Putamen (tissue), 1 donor: ENCODE measurements around the gene DLGAP4.
A peak's percentile ranks its signal among the peaks of the same experiment; 100 is the strongest.

Source experiments
- DNase-seq: peaks from one replicate; pipeline ENCODE4 v3.0.0-alpha.2; 2016; ENCODE audit warnings: low spot score

The DLGAP4 gene

DNA sequence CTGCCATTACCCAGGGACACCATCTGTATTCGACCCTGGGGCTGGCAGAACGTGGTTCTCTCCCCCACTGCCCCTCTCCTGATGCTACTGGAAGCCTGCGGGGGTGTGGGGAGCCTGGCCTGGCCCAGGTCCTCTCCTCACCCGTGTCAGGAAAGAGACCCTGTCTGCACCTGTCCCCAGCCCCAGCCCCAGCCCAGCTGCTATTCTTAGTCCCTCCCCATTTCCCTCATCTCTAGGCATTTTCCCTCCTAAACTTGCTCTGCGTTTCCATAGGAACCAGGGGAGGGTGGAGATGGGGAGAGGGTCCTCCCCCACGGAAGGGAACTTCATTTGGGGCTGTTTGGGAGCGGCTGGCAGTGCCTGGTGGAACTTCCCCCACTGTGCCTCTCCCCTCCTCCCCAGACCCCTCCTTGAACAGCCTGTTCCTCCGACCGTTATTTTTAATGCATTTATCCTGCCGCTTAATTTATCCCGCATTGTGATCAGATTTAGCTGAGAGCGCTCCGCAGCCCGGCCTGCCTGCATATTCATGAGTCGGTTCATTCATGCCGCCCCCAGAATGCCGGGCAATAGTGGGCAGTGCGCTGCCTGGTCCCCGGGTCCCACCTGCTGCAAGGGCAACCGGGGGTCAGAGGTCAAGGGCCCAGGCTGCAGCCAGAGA, 31.8 kb upstream of the DLGAP4 start:
- DNase-seq: peak; percentile 21

DNA sequence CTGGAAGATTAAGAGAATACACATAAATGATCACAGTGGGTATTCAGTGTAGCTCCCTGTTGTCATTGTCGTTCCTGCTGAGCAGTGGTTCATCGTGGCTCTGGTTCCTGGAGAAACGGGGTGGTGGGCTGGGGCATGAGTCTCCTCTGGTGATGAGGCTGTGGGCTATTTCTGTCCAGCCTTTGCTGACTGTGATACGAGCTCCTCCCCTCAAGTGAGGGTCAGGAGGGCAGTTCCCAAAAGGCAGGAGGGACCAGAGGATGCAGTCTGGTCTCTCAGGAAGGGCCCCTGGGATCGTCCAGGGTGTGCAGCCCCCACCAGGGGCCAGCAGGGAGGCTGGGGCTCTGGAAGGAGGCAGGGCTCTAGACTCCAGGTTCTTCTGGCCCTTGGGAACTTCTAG, 31.1 kb upstream of the DLGAP4 start:
- no peak for DNase-seq

DNA sequence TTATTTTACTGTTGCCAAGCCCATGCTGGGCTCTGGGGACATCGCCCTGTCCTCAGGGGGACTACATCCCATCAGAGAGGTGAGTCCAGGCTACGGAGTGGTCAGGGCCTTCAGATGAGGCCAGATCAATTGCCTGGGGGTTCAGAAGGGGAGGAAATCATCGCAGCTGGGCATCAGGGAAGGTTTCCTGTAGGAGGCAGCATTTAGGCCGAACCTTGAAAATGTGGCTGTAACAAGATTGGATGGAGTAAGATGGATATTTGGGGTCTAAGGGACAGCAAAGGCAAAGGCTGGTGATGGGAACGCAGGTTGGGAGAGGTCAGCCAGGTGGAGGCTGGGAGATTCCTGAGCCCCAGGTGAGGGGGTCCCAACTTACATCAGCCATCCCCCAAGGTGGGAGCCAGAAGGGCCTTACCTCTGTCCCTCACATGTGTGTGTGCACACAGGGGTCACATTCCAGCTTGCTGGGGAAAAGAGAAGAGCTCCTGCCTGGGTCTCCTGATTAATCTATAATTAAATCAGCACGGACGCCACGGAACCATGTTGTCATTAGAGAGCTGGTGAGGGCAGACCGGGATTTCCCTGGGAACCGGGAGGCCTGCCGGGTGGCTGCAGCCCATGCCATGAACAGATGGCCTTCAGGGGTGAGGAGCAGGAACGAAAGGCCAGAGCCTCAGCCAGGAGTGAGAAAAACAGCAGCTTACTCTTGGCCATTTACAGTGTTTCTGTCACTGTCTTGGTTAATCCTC, 30.5 kb upstream of the DLGAP4 start:
- no peak for DNase-seq

DNA sequence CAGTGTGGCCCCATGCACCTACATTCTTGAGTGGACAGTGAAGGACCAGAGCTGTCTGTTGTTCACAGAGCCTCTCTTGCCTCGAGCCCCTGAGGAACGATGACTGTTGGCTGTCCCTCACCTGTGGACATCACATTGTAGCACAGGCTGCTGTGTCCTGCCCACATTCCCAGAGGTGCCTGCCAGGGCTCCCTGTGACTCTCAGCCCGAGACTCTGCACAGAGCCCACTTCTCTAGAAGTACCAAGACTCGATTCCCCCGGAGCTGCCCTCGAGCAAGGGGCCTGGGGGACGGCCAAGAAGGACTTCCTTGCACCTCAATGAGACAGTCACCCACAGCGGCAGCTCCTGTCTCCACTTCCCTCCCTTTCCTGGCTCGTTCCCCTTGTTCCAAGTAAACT, 28.6 kb upstream of the DLGAP4 start:
- DNase-seq: no peak

DNA sequence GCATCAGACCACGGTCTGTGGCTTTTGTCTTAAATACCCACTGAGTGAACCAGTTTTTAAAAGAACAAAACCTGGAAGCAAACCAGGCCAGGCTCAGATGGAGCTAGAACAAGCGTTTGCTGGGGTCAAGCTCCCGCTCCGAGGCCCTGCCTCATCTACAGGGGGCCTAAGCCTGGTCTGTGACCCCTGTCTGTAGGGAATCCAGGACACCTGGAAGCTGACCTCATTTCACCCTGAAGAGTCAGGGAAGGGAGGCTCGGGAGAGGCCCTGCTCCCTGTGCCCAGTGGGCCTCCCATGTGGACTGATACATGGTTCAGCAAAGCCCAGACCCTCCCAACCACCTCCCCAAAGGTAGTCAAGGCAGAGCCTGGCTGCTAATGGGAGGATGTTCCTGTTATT, 26.8 kb upstream of the DLGAP4 start:
- DNase-seq: no peak

DNA sequence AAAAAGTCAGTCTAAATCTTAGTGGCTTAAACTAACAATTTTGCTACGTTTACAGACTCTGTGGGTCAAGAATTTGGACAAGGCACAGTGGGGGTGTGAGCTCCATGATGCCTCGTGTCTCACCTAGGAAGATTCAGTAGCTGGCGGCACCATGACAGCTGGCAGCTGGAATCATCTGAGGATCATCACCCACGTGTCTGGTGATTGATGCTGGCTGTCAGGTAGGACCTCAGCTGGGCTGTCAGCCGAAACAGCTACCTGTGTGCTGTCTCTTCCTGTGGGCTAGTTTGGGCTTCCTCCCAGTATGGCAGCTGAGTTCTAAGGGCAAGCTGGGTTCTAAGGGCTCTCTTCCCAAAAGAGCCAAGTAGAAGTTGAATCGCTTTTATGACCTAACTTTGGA, 26.4 kb upstream of the DLGAP4 start:
- no peak for DNase-seq

DNA sequence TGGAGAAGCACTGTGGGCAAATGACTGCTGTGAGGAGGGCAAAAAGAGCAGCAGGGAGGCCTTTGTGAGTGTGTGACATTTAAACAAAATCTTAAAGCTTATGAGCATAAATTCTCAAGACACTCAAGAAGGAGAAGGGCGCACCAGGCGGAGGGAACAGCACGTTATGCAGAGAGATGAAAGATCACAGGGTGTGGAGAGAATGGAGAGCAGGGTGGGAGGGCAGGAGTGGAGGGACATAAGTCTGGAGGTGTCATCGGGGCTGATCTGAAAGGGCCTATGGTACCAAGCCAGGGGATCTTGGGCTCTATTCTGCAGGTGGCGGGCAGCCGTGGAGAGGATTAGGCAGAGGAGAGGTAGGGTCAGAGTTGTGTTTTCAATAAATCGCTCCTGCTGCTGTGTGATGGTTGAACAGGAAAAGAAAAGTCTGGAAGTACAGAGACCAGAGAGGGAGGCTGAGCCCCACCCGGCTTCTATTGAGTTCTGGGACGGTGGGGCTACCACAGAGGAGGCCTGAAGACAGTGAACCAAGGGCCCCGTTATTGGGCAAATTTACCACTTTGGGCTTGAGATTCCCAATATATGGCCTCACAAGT, 24.3 kb upstream of the DLGAP4 start:
- no peak for DNase-seq

DNA sequence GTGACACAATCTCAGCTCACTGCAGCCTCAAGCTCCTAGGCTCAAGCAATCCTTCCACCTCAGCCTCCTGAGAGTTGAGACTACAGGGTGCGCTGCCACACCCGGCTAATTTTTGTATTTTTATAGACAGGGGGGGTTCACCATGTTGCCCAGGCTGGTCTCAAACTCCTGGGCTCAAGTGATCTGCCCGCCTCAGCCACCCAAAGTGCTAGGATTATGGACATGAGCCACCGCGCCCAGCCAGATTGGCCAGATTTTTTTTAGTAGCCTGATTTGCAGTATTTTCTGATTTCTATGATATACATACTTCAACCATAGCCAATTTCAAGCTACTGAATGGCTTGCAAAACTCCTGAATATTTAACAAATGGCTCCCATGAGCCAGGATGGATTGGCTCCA, 21.4 kb upstream of the DLGAP4 start:
- DNase-seq: no peak

DNA sequence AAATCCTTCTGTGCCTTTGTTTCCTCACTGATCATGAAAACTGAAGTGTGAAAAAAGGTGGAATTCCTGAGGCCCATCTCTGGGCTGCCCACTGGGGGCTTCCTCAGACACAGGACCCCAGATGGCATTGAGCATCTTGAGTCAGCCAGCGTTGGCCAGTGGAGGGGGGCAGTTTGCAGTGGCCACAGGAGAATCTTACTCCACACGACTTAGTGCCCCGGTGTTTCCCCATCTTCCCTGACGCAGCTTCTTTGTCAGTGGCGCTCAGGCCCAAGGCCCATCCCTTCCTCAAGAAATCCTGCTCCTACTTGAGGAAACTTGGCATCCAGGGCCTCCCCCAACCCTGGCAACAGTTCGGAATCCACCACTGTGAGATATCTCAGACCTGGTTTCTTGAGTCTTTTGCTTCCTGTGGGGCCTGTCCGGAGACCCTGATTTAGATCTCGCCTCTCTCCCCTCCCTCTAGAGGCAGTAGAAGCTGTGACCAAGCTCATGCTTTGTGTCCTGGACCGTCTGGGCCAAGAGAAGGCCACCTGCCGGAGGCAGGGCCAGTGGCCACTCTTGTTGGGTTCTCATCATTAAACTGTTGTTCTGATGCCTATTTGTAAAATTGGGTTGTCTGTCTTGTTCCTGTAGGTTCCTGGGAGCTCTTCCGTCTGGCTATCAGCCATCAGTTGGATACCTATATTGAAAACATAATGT, 20.2 kb upstream of the DLGAP4 start:
- DNase-seq: no peak

DNA sequence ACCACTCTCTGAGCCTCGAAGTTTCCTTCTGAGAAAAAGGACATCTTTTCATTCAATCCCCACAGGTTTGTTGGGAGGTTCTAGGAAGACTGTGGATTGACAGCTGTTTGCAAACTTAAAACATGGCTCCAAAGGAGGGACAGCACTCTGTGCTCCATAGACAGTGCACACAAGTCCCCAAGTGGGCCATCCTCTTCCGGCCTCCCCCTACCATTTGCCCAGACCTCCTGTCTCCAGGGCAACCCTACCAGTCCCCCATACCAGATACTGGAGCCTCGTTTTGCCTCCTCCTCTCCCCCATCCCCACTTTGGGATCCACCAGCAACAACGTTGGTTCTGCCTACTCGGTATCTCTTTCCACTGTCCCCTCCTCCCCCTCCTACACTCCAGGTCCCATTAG, 8.5 kb upstream of the DLGAP4 start:
- no peak for DNase-seq

DNA sequence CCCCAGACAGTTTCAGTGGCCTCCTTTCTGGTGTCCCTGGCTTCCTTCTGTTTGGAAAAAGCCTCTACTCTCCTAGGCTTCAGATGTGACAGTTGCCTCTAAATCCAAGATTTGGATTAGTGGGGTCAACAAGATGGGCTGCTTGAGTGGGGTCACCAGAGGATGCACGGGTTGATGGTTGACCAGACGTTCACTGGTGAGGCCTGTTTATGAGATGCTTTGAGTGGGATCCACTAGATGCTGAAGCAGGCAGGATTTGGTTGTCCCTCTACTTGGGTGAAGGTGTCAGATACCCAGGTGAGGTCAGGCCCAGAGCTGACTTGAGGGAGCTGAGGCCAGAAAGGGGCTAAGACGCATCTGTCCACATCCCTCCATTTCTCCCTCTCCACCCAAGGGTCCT, 8.1 kb upstream of the DLGAP4 start:
- no peak for DNase-seq

DNA sequence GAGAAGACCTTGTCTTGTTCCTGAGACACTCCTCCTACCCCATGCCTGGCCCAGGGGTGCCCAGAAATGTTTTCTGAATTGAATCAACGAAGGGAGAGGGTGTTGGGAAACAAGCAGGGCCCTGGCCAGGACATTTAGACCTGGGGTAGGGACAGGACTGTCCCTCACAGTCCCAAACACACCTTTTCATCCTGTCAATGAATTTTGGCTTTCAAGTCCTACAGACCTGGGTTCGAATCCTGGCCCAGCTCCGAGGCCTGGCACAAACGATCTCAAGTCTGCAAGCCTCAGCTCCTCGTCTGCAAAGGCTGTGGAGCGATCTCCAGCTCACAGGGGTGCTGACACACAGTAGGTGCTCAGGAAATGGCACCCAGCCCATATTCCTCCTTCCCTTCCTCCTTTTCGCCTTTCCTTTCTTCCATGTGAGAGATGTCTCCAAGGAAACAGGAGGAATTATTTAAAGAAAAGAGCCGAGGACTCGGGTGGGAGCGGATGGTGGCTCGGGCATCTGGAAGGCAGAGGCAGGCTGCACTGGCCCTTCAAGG, 7.3 kb upstream of the DLGAP4 start:
- DNase-seq: no peak

DNA sequence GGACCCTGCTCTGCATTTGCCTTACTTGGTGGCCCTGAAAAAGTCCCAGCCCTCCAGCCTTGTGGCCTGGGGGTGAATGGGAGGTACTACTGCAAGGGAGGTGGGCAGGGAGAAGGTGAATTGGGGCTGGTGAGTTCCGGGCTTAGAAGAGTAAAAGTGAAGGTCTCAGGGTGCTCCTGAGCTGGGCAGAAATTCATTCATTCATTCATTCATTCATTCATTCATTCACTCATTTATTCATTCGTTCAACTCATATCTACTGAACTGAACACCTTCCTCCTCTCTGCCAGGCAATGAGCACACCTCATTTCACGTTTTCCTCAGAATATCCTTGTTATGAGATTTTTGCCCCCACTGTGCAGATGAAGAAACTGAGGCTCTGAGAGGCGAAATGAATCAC, 6.7 kb upstream of the DLGAP4 start:
- no peak for DNase-seq

DNA sequence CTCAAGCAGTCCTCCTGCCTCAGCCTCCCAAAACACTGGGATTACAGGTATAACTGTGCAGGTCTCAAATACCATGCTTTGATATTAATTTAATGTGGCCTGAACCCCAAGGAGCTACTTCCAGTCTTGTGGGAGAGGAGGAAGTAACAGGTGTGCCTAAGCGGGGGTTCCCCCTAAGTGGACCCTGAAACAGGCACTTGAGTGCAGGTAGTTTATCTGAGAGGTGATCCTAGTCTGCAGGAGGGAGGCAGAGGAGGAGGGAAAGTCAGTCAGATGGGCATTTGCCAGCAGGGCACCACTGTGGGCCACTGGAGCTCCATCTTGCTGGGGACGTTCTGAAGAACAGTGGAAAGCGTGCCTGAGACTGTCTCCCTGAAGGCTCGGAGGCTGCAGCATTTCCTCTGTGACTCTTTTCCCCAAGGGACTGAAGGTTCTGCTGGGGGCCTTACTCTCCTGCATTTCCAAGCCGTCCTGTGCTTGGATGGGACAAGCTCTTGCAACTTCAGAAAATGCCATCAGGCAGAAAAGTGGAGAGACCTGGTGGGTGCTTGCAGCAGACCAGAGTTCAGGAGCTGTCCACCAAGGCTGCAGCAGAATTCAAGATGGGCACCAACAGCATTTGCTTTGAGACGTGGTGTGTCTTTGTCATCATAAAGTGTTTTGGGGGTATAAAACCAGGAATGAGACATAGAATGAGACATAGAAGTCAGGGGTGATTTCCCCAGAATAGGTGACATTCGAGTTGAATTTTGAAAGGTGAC, 4.6 kb upstream of the DLGAP4 start:
- DNase-seq: no peak

DNA sequence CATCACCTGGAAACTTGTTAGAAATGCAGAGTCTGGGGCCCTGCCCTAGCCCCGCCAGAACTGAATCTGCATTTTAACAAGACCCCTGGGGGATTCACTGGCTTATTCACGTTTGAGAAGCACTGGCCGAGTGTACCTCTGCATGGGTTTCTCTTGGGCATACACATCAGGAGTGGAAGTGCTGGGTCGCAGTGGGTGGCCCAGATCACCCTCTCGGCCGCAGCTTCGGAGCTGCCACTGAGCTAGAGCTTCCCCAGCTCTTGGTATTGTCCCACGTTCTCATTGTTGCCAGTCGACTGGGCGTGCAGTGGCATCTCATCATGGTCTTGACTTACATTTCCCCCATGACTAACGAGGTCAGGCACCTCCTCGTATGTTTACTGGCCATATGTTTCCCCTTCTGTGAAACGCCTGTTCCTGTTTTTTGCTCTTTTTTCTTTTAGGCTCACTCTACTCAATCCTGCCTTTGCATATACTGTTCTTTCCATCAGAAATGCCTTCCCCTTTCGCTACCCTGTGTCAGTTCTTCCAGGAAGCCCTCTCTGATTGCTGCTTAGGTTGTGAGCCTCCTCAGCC, 3.0 kb upstream of the DLGAP4 start:
- no peak for DNase-seq

DNA sequence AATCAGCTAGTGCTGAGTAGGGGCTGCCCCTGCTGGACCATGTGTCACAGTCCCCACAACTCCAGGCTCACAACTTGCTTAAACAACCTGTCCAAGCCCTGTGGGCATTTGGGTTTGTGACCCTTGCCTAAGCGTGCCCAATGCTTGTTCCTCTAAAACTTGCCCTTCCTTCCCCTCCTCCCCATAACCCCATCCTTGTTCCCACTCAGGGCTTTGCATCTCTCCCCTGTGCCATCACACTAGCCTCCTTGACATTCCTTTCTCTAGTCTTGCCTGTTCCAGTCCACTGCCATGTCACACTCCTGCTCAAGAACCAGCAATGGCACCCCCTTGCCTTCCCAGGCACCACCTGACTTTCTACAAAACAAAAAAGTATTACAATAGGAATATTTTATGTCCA, 2.3 kb upstream of the DLGAP4 start:
- DNase-seq: no peak

DNA sequence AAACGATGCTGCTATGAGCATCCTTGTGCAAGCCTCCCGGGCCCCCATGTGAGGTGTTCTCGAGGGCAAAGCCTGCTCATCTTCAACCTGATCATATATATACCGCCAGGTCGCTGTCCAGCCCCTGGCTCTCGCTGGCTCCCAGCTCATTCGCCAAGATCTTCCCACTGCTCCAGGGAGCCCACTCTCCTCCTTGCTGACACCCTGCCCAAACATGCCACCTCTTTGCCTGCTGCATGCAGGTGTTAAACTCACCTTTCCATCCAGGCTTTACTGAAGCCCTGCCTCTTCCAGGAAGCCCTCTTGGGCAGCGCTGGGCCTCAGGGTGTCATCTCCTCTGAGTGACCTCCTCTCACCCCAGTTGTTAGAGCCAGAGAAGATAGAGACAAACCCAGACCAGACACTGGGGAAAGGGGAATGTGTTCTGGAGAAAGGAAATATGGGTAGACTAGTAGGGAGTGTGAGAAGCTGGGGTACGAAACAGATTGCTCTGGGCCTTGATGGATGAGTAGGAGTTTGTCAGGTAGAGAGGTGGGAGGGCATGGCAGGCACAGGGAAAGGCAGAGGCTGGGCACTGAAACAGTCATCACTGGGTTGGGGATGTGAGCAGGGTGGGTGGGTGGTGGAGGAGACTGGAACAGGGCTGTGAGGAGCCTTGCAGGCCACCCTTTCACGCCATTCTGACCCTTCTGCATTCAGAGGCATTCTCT, 1.2 kb upstream of the DLGAP4 start:
- peak; percentile 12 for DNase-seq

DNA sequence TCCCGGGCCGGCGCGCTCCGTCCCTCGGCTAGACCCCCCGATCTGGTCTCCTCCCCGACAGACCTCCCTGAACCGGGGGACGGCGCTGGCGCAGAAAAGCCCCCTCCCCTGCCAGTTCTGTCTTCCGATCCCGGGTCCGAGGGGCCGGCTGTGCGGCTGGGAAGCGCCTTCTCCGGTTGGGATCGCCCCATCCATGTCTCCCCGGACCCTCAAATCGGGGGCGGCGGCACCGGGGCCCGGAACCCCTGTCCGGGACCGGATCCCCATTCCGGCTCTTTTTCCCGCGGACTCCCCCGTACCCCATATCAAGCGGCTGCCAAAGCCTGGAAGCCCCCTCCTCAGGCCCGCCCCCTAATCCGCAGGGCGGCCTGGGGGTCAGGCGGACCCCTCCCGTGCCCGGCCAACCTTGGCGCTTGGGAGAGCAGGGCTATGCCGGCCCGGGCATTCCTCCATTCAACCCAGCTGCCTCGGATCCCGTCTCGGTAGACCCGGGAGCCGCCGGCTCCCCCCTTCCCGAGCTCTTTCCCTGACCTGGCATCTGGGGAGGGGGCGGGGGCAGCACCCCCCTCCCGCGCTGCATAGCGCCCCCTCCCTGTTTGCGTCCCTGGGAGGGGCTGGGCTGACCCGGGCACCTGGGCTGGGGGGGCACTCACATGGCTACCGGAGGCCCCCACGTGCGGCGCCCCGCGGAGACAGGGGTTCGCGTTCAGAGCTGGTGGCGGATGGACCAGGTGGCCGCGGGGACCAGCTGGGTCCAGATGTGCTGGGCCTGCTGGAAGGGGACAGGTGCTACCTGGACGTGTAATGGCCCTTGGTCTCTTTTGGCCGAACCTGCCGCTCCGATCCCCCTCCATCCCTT, 643 bp downstream of the DLGAP4 start:
- DNase-seq: no peak

DNA sequence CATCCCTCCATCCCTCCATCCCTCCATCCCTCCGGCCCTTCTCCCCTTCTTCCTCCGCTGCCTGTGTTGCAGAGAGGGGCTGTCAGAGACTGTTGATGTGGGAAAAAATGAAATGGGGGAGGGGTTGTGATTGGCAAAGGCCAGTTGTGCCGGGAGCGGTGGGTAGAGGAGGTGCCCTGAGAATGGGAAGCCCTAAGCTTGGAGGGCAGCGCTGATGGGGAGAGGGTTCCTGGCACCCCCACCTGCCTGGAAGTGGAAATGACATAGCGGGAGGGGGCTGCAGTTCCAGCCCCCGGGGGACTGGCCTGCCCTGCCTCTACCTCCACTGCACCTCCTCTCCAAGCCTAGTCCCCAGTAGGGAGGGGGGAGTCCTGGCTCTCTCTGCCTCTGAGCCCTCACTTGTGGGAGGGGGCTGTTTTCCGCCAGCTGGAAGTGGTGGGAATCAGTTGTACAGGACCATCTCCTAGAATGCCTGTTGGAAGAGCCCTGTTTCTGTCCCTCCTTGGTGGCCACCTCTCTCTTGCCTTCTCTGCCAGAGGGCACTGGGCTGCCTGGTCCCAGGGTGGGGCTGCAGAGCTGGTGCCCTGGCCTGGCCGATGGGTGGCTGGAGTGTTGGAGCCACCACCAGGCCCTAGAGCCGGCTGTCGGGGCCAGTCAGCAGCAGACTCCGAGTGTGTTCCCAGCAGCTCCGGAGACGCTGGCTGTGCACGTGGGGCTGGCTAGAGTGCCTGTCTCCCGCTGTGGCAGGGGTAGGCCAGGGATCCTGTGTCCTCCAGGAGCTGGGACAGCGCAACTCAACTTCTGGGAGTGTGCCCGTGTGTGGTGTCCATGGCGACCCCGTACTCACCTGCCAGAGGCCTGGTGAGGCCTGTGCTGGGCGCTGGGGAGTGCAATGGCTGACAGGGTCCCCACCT, 1.5 kb downstream of the DLGAP4 start:
- no peak for DNase-seq
